GM23338 (cell line): ENCODE results near the gene APAF1. TPM values are rescaled to one million over a fixed set of nuclear protein-coding genes. Genes with fewer than 3 reads are reported as not detected.

Experiments used
- ATAC-seq: fragments of 200-7000 bp; cut with Tn5 transposase; 3 replicates; pipeline ENCODE4 v1.9.1; 2020
- DNase-seq: peaks from one replicate; pipeline ENCODE4 v3.0.0-alpha.2; 2015; ENCODE audit warnings: low spot score
- H2AFZ ChIP-seq: fragments of 200-600 bp; sonication (generic); 2 replicates; pipeline ENCODE4 v1.8.0; 2016; ENCODE audit warnings: antibody characterized with exemption, mild to moderate bottlenecking, moderate library complexity
- H3F3A ChIP-seq: fragments of 200-600 bp; sonication (generic); replicated peaks from 2 replicates; pipeline ENCODE4 v1.8.0; 2017; ENCODE audit warnings: antibody characterized with exemption, mixed run types, low read depth
- H3K27ac ChIP-seq: fragments of 200-600 bp; sonication (generic); 2 replicates; pipeline ENCODE4 v1.6.1; 2016; ENCODE audit warnings: low read depth
- H3K27me3 ChIP-seq: fragments of 200-600 bp; sonication (generic); 2 replicates; pipeline ENCODE4 v1.8.0; 2016; ENCODE audit warnings: mild to moderate bottlenecking, mixed run types, moderate library complexity; ENCODE audit not compliant: insufficient read depth
- H3K36me3 ChIP-seq: fragments of 200-600 bp; sonication (generic); 2 replicates; pipeline ENCODE4 v1.8.0; 2016; ENCODE audit warnings: mild to moderate bottlenecking; ENCODE audit not compliant: insufficient read depth
- H3K4me1 ChIP-seq: fragments of 200-600 bp; sonication (generic); 2 replicates; pipeline ENCODE4 v1.8.0; 2016; ENCODE audit warnings: mild to moderate bottlenecking, moderate library complexity; ENCODE audit not compliant: insufficient read depth
- H3K4me2 ChIP-seq: fragments of 200-600 bp; sonication (generic); 2 replicates; pipeline ENCODE4 v1.7.1; 2017; ENCODE audit warnings: mixed run types
- H3K4me3 ChIP-seq: fragments of 200-600 bp; sonication (generic); 2 replicates; pipeline ENCODE4 v1.6.1; 2016; ENCODE audit warnings: mixed run types
- H3K79me2 ChIP-seq: fragments of 200-600 bp; sonication (generic); replicated peaks from 2 replicates; pipeline ENCODE4 v1.8.0; 2017; ENCODE audit warnings: mild to moderate bottlenecking; ENCODE audit not compliant: insufficient read depth
- H3K9me2 ChIP-seq: fragments of 200-600 bp; sonication (generic); 2 replicates; pipeline ENCODE4 v1.8.0; 2017; ENCODE audit not compliant: insufficient read depth
- H4K20me1 ChIP-seq: fragments of 200-600 bp; sonication (generic); replicated peaks from 2 replicates; pipeline ENCODE4 v1.8.0; 2017; ENCODE audit warnings: mild to moderate bottlenecking; ENCODE audit not compliant: insufficient read depth
- H3K27ac Mint-ChIP-seq: 2 replicates; pipeline ENCODE4 v1.8.0; 2020; ENCODE audit warnings: inconsistent platforms, mild to moderate bottlenecking, moderate library complexity, mixed read lengths
- H3K27me3 Mint-ChIP-seq: 3 replicates; pipeline ENCODE4 v1.8.0; 2022; ENCODE audit warnings: low read depth, mild to moderate bottlenecking, moderate library complexity, mixed read lengths, inconsistent platforms; ENCODE audit not compliant: insufficient read depth, poor library complexity
- H3K36me3 Mint-ChIP-seq: 3 replicates; pipeline ENCODE4 v1.8.0; 2021; ENCODE audit warnings: low read depth, mild to moderate bottlenecking, inconsistent platforms, moderate library complexity, mixed read lengths
- H3K4me1 Mint-ChIP-seq: 3 replicates; pipeline ENCODE4 v1.8.0; 2020; ENCODE audit warnings: mild to moderate bottlenecking, inconsistent platforms, mixed read lengths
- H3K4me3 Mint-ChIP-seq: 3 replicates; pipeline ENCODE4 v1.8.0; 2021; ENCODE audit warnings: moderate library complexity, mild to moderate bottlenecking, inconsistent platforms, mixed read lengths
- H3K9me3 Mint-ChIP-seq: 3 replicates; pipeline ENCODE4 v1.8.0; 2020; ENCODE audit warnings: moderate library complexity, mild to moderate bottlenecking, inconsistent platforms, mixed read lengths
- CTCF ChIP-seq, 2 experiments: fragments of 200-600 bp in 1 of 2; sonication (generic) in 1 of 2; conservative IDR thresholded peaks; 2 replicates each; pipeline versions ENCODE4 v1.5.1 to v1.6.1; 2016 to 2017; ENCODE audit warnings: antibody characterized with exemption in 2 of 2, low read depth in 2 of 2, mild to moderate bottlenecking in 2 of 2, moderate library complexity in 1 of 2
- EZH2 ChIP-seq: fragments of 200-600 bp; sonication (generic); IDR thresholded peaks from one replicate; pipeline ENCODE4 v1.8.0; 2017; ENCODE audit warnings: antibody characterized with exemption, mild to moderate bottlenecking, low read depth; ENCODE audit not compliant: unreplicated experiment
- EZH2phosphoT487 ChIP-seq: fragments of 200-600 bp; sonication (generic); IDR thresholded peaks from one replicate; pipeline ENCODE4 v1.8.1; 2018; ENCODE audit warnings: antibody characterized with exemption; ENCODE audit not compliant: unreplicated experiment
- JUNB ChIP-seq: IDR thresholded peaks from one replicate; pipeline ENCODE4 v1.6.1; 2016; ENCODE audit warnings: antibody characterized with exemption; ENCODE audit not compliant: unreplicated experiment
- NANOG ChIP-seq: IDR thresholded peaks from 2 replicates; pipeline ENCODE4 v1.6.1; 2016; ENCODE audit warnings: antibody characterized with exemption, borderline replicate concordance
- POLR2AphosphoS5 ChIP-seq: IDR thresholded peaks from 2 replicates; pipeline ENCODE4 v1.6.1; 2016; ENCODE audit warnings: antibody characterized with exemption, low read depth
- REST ChIP-seq: IDR thresholded peaks from one replicate; pipeline ENCODE4 v1.6.1; 2018; ENCODE audit warnings: antibody characterized with exemption; ENCODE audit not compliant: unreplicated experiment
- STAT1 ChIP-seq: IDR thresholded peaks from one replicate; pipeline ENCODE4 v1.6.1; 2016; ENCODE audit warnings: antibody characterized with exemption; ENCODE audit not compliant: unreplicated experiment
- ZNF331 ChIP-seq: fragments of 250-450 bp; sonication (Bioruptor Pico); IDR thresholded peaks from 2 replicates; pipeline ENCODE4 v1.5.0; 2020; ENCODE audit warnings: low read depth, mild to moderate bottlenecking, moderate library complexity
- polyA plus RNA-seq: library from polyadenylated mRNA; unstranded; fragments of >200 nt; fragmentation: Nextera tagmentation; extraction: Ambion mirVana; gene quantifications from 2 replicates; pipeline ENCODE4 v1.2.1, GENCODE V29; 2016
- total RNA-seq: library from RNA; depleted of rRNA; stranded (reverse); fragments of >200 nt; shearing (Covaris generic); gene quantifications from 2 replicates; pipeline ENCODE4 v1.2.3, GENCODE V29; 2014

APAF1 gene
- total and polyA plus RNA-seq, 2 experiments from 2014 or later, result 12.0 to 31.2 TPM

GRCh38 chr12:98637068-98637467 lies 8.0 kb upstream of the APAF1 start (continued):
- no peak for TF ChIP-seq JUNB
- TF ChIP-seq POLR2AphosphoS5, result no peak
- TF ChIP-seq EZH2phosphoT487, result no peak
- TF ChIP-seq STAT1, result no peak
- no peak for TF ChIP-seq REST
- no peak for TF ChIP-seq NANOG
- no peak for TF ChIP-seq EZH2
- no peak for TF ChIP-seq ZNF331 (CRISPR knock-in tag)
- TF ChIP-seq CTCF (conservative IDR thresholded peaks at IDR 0.05; ENCODE audit: low read depth in 2 of 2), result no peak

- no peaks in the 10 kb centered on the region for H3K27me3 ChIP-seq
- H3K4me3 ChIP-seq, result no peak overlapping the region
- ATAC-seq (no peak), DNase-seq (no peak)
- no peaks in the 10 kb centered on the region for H3F3A ChIP-seq
- H3K9me2 ChIP-seq, result no peaks in the 10 kb centered on the region
- H3K79me2 ChIP-seq, result peaks cover 24% of the 10 kb centered on the region
- no peak overlapping the region for H3K27ac ChIP-seq
- Mint-ChIP-seq H3K4me3 (no peak overlapping the region), H3K27ac (no peak overlapping the region), H3K36me3 (peaks cover 2% of the 10 kb centered on the region; the same call in 1 of the 3 replicates), H3K27me3 (peaks cover 2% of the 10 kb centered on the region), H3K4me1 (no peaks in the 10 kb centered on the region), H3K9me3 (no peaks in the 10 kb centered on the region)
- H4K20me1 ChIP-seq, result peaks cover 8% of the 10 kb centered on the region; the same call in 1 of the 2 replicates
- H3K36me3 ChIP-seq, result no peaks in the 10 kb centered on the region
- no peak overlapping the region for H3K4me2 ChIP-seq
- H2AFZ ChIP-seq, result no peak overlapping the region
- H3K4me1 ChIP-seq, result 0 out of 2 replicates have a peak, but pooled peaks cover 2% of the 10 kb centered on the region
- TF ChIP-seq EZH2 (no peak), JUNB (no peak), STAT1 (no peak), ZNF331 (CRISPR knock-in tag) (no peak), NANOG (no peak), REST (no peak)
Measured at GRCh38 chr12:98638009-98638408, 7.1 kb upstream of the APAF1 start.
